HG03196 (cell line): ENCODE data around the gene TEX29.

Experiments used
- ATAC-seq: cut with Tn5 transposase; IDR thresholded peaks from one replicate; pipeline ENCODE4 v1.9.1; 2021; ENCODE audit not compliant: unreplicated experiment

Gene TEX29

DNA sequence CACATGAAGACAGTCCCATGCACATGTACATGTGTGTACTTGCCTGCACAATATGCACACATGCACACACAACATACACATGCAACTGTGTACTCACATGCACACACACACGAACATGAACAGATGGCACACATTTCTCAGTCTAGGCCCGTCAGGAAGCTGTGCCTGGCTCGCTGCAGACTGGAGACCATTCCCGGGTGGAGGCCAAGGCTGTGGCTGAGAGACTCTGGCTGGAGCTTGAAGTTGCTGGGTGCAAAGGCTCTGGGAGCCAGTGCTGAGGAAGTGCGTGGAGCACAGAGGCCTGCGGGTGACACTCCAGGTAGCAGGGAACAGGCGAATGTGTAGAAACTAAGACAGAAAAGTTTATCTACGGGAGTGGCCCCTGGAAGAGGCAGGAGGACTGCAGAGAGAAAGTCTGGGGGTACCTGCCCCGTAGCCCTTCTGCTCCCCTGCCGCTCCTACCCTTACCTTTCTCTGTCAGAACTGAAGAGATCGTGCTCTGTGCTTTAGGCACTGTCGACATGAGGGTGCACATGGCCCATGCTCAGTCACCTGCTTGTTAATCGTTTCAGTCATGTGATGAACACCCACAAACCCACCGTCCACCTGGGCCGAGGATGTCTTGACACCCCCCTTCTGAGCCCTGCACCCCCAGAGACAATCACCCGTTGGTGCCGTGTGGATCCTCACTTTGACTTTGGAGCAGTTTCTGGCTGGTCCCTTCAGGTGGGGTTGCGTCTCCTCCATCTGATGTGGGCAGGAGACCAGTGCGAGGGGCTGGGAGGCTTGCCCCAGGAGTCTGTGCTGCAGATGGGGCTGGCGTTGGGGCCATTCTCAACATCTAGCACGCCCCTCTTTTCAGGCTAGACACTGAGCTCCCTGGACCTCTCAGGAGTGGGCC is 69.4 kb downstream of the TEX29 start:
- no peak for ATAC-seq

DNA sequence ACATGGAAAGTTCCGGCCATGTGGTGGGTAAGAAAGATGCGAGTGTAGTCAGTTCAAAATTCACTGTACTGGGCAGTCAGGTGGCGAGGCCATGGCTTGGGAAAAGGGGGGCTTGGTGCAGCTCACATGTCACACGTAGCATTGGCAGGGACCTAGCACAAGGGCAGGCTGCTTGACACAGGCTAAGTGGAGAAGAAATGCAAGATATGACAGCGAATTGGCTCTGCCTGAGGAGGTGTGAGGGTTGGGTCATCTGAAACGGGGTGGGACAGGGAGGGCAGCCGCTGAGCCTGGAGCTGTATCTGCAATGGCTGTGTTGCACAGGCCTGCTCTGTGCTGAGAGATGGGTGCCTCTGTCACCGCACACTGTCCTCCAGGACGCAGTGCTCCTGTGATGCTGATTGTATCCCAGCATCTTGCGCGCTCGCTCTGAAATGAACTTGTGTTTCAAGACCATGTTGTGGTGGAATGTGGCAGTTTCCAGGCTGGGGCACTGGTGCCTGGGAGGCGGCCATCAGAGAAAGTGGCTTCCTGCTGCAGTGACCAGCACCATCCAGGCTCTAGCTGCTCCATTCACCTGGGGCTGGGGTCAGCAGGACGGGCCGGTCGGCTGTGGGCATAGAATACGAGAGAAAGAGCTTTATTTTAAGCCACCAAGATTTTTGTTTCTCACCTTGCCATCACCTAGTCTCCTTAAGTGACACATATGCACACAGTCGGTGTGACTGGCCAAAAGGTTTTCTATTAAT is 70.3 kb downstream of the TEX29 start:
- no peak for ATAC-seq

- no peak for ATAC-seq
Measured at GRCh38 chr13:111392486-111392885, 72.0 kb downstream of the TEX29 start.

- ATAC-seq, result no peak
Measured at GRCh38 chr13:111393221-111393790, 72.9 kb downstream of the TEX29 start.
